Endometrial microvascular endothelial cells (primary cell): ENCODE results near the gene IFT88. TPM values are rescaled to one million over a fixed set of nuclear protein-coding genes. Genes with fewer than 3 reads are reported as not detected.

Experiments used
- in situ Hi-C: cut with HindIII; loops from 2 replicates; pipeline ENCODE4 v1.10.0; 2017; ENCODE audit warnings: low sequenced_read_pairs, low pct_unique_long_range_greater_than_20kb; ENCODE audit errors: inconsistent ontology term
- total RNA-seq: library from RNA; depleted of rRNA; stranded (reverse); fragments of >200 nt; gene quantifications from one replicate; pipeline ENCODE4 v1.2.3, GENCODE V29; 2015; ENCODE audit errors: inconsistent ontology term

IFT88 gene
- total RNA-seq, 1 donor from 2014 or later = 7.8 TPM

- in situ Hi-C loops = loop anchor here (10.0 kb wide), 1 partner anchor 110 kb away; no protein-coding TSS in a partner anchor
These were observed 137.6 kb downstream of the IFT88 start for GRCh38 chr13:20704459-20705069.

GRCh38 chr13:20706661-20707060, 139.7 kb downstream of the IFT88 start:
- in situ Hi-C loops = loop anchor here (10.0 kb wide), 1 partner anchor 108 kb away; no protein-coding TSS in a partner anchor

- in situ Hi-C loops = loop anchor here (10.0 kb wide), 1 partner anchor 107 kb away; no protein-coding TSS in a partner anchor
These were observed 141.3 kb downstream of the IFT88 start for GRCh38 chr13:20708216-20708615.

GRCh38 chr13:20709369-20709768, 142.4 kb downstream of the IFT88 start:
- in situ Hi-C loops = loop anchor here (10.0 kb wide), 1 partner anchor 105 kb away; no protein-coding TSS in a partner anchor

- in situ Hi-C loops = loop anchor here (10.0 kb wide), 1 partner anchor 105 kb away; no protein-coding TSS in a partner anchor
These were observed 142.8 kb downstream of the IFT88 start for GRCh38 chr13:20709782-20710181.

- in situ Hi-C loops = no loop called here
These were observed 144.5 kb downstream of the IFT88 start for GRCh38 chr13:20711301-20712044.

- in situ Hi-C loops = no loop called here
These were observed 146.0 kb downstream of the IFT88 start for GRCh38 chr13:20713014-20713376.

GRCh38 chr13:20713751-20714150, 146.8 kb downstream of the IFT88 start:
- in situ Hi-C loops = no loop called here

- in situ Hi-C loops = no loop called here
These were observed 147.2 kb downstream of the IFT88 start for GRCh38 chr13:20714161-20714560.

GRCh38 chr13:20714563-20715329, 147.8 kb downstream of the IFT88 start:
- in situ Hi-C loops = no loop called here

GRCh38 chr13:20715330-20715712, 148.4 kb downstream of the IFT88 start:
- in situ Hi-C loops = no loop called here

- in situ Hi-C loops = no loop called here
These were observed 150.0 kb downstream of the IFT88 start for GRCh38 chr13:20716951-20717350.

- in situ Hi-C loops = no loop called here
These were observed 150.9 kb downstream of the IFT88 start for GRCh38 chr13:20717581-20718542.

- in situ Hi-C loops = no loop called here
These were observed 152.1 kb downstream of the IFT88 start for GRCh38 chr13:20718958-20719566.

- in situ Hi-C loops = no loop called here
These were observed 152.8 kb downstream of the IFT88 start for GRCh38 chr13:20719783-20720182.

- in situ Hi-C loops = no loop called here
These were observed 153.5 kb downstream of the IFT88 start for GRCh38 chr13:20720499-20720898.

GRCh38 chr13:20721058-20721453, 154.1 kb downstream of the IFT88 start:
- in situ Hi-C loops = no loop called here
